ENCODE data around the gene ERV3-1.
"Not testable (repeated sequence)": the region's sequence is repeated elsewhere in the genome, so short reads cannot be mapped to it uniquely, and the experiment has no call there.

- not testable (repeated sequence) for TF ChIP-seq POLR2A, POLR2AphosphoS5 (IDR thresholded peaks at IDR 0.05)
Measured at GRCh38 chr7:65051654-65052053, 45.2 kb upstream of the ERV3-1 start.
